Measurements from ENCODE around the gene SFTA2.

The SFTA2 gene

DNA sequence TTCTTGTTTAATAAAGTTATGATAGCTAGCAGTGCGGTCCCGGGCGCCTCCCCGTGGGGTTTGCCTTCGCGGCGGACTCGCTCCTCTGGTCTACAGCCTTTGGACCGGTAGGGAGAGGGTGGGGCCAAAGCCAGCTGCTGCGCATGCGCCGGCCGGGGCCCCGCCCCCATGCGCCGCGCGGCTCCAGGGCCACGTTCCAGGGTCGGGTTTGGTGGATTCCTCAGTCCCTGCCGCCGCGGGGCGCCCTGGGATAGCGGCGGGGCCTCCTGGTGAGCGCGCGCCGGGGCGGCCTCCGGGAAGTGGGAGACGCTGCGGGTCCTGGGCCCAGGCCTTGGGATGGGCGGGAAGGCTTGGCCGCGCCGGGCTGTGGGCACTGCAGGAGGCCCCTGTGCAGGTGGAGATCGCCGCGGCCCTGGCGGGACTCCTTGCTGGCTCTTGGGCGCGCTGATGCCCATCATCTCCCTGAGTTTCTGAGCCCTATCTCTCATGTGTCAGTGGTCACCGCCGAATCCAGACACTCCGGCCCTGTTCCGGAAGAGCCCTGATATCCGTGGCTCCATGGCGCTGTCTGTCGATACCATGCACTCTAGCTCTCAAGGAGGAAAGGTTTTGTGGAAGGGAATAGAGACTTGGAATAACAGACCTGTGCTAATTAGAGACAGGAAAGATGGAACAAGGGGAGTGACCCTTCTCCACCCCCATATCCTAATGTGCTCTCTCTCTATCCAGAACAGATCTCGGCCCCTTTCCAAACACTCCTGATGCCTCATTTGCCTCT is 17.7 kb downstream of the SFTA2 start, which contains the start of gene VARS2:
Gene VARS2 (plus strand): TSS at position 163 of the 778 bp plus-strand sequence. CDS start 599 bp downstream, at position 762.
- in situ Hi-C loops (cut with MboI; ENCODE audit: low sequenced_read_pairs) = loop anchor here (25.0 kb wide), 1 partner anchor 173 kb away; no protein-coding TSS in a partner anchor

GRCh38 chr6:30913721-30914075 is 18.3 kb downstream of the SFTA2 start:
- in situ Hi-C loops (cut with MboI; ENCODE audit: low sequenced_read_pairs) = loop anchor here (25.0 kb wide), 1 partner anchor 174 kb away; no protein-coding TSS in a partner anchor

- in situ Hi-C loops (cut with MboI; ENCODE audit: low sequenced_read_pairs) = loop anchor here (25.0 kb wide), 1 partner anchor 174 kb away; no protein-coding TSS in a partner anchor
These were observed 19.0 kb downstream of the SFTA2 start for GRCh38 chr6:30912746-30913520.

DNA sequence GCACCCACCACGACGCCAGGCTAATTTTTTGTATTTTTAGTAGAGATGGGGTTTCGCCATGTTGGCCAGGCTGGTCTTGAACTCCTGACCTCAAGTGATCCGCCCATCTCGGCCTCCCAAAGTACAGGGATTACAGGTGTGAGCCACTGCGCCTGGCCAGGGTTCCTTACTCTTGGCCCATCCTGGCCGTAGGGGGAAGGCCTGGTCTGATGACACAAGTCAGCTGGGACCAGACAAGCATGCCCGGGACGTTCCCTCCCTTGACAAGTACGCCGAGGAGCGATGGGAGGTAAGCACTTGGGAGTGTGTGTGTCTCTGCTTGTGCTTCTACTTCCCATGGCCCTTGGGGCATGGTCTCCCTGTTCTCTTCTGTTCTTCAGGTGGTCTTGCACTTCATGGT is 21.5 kb downstream of the SFTA2 start:
- in situ Hi-C loops (cut with MboI; ENCODE audit: low sequenced_read_pairs) = loop anchor here (25.0 kb wide), 1 partner anchor 177 kb away; no protein-coding TSS in a partner anchor

DNA sequence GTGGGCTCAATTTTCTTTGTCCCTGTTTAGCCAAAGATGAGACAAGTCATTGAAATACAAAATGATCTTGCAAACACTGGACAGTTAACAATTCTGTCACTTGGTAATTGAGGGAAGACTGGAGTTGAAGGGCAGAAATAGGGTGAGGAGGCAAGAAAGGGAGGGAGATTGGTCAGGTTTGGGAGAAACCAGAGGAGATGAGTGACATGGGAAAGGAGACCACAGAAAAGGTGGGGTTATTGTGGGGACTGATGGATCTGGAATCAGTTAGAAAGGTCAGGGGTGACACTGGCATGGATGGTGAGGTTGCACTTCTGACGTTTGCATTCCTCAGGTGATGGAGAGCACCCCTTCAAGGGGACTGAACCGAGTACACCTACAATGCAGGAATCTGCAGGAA is 23.3 kb downstream of the SFTA2 start:
- in situ Hi-C loops (cut with MboI; ENCODE audit: low sequenced_read_pairs) = loop anchor here (25.0 kb wide), 1 partner anchor 179 kb away; no protein-coding TSS in a partner anchor

GRCh38 chr6:30907758-30908591 is 24.0 kb downstream of the SFTA2 start, which contains the start of gene GTF2H4:
GTF2H4 (plus strand) TSS chr6:30908207.
- in situ Hi-C loops (cut with MboI; ENCODE audit: low sequenced_read_pairs) = loop anchor here (25.0 kb wide), 1 partner anchor 179 kb away; no protein-coding TSS in a partner anchor

GRCh38 chr6:30907290-30907757 is 24.6 kb downstream of the SFTA2 start:
- in situ Hi-C loops (cut with MboI; ENCODE audit: low sequenced_read_pairs) = loop anchor here (25.0 kb wide), 1 partner anchor 180 kb away; no protein-coding TSS in a partner anchor

DNA sequence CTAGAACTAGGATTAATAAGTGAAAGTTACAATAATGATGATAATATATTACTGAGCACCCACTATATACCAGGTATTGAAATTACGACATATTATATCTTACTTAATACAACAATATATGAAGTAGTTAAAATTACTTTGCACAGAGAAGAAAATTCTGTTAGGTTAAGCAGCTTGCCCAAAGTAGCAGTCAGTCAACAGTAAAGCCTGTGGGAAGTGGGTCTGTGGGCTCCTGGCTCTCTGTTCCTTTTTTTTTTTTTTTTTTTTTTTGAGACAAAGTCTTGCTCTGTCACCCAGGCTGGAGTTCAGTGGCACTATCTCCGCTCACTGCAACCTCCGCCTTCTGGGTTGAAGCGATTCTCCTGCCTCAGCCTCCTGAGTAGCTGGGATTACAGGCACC is 28.7 kb downstream of the SFTA2 start:
- in situ Hi-C loops (cut with MboI; ENCODE audit: low sequenced_read_pairs) = loop anchor here (25.0 kb wide), 1 partner anchor 184 kb away; no protein-coding TSS in a partner anchor

DNA sequence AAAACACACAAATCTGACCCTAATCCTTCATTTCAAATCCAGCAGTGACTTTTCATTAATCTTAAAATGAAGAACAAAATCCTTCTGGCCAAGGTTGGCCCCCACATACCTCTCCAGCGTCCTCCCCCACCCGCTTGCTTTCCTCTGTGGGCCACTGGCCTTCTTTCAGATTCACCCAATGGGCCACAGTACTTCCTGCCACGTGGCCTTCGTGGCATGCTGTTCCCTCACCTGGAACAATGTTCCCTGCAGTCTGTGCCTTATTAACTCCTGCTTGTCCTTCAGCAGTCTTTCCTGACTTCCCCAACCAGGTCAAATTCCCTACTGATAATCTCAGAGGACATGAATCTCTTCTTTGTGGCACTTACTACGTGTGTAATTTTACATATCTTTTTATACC is 29.3 kb downstream of the SFTA2 start:
- in situ Hi-C loops (cut with MboI; ENCODE audit: low sequenced_read_pairs) = loop anchor here (25.0 kb wide), 1 partner anchor 185 kb away; no protein-coding TSS in a partner anchor

GRCh38 chr6:30902196-30902595 is 29.8 kb downstream of the SFTA2 start:
- in situ Hi-C loops (cut with MboI; ENCODE audit: low sequenced_read_pairs) = loop anchor here (25.0 kb wide), 1 partner anchor 185 kb away; no protein-coding TSS in a partner anchor

DNA sequence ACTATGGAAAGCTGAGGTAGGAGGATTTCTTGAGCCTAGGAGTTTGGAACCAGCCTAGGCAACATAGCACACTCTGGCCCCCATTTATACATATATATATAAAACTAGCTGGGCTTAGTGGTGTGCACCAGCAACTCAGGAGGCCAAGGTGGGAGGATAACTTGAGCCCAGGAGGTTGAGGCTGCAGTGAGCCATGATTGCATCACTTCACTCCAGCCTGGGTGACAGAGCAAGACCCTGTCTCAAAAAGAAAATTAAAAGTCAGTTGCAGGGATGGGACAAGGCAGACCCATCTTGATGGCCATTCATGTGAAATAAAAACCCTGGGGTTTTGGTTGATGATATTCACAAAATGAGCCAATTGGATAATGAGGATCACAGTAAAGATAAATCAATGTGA is 30.5 kb downstream of the SFTA2 start:
- in situ Hi-C loops (cut with MboI; ENCODE audit: low sequenced_read_pairs) = loop anchor here (25.0 kb wide), 1 partner anchor 186 kb away; no protein-coding TSS in a partner anchor

- in situ Hi-C loops (cut with MboI; ENCODE audit: low sequenced_read_pairs) = loop anchor here (25.0 kb wide), 1 partner anchor 186 kb away; no protein-coding TSS in a partner anchor
These were observed 31.0 kb downstream of the SFTA2 start for GRCh38 chr6:30900863-30901417.

DNA sequence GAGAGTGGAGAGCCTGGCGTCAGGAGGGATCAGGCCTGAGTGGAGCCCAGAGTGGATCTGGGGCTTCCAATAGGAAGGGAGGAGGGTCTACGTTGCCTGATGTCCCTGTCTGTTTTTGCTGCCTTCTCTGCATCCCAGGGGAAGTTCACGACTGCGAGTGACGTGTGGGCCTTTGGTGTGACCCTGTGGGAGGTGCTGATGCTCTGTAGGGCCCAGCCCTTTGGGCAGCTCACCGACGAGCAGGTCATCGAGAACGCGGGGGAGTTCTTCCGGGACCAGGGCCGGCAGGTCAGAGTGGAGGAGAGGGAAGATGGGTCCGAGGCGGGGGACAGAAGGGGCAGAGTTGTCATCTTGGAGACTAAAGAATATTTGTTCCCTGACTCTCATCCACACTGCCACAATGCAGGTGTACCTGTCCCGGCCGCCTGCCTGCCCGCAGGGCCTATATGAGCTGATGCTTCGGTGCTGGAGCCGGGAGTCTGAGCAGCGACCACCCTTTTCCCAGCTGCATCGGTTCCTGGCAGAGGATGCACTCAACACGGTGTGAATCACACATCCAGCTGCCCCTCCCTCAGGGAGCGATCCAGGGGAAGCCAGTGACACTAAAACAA is 33.1 kb downstream of the SFTA2 start:
- in situ Hi-C loops (cut with MboI; ENCODE audit: low sequenced_read_pairs) = no loop called here

- in situ Hi-C loops (cut with MboI; ENCODE audit: low sequenced_read_pairs) = no loop called here
These were observed 34.1 kb downstream of the SFTA2 start for GRCh38 chr6:30897882-30898281.

DNA sequence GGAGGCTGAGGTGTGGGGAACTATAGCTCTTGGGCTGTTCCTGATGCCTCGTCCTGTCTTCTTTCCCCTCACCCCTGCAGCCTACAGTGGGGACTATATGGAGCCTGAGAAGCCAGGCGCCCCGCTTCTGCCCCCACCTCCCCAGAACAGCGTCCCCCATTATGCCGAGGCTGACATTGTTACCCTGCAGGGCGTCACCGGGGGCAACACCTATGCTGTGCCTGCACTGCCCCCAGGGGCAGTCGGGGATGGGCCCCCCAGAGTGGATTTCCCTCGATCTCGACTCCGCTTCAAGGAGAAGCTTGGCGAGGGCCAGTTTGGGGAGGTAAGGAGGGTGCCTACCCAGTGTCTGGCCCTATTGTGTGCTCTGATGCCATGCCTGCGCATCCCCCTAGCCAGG is 35.4 kb downstream of the SFTA2 start:
- in situ Hi-C loops (cut with MboI; ENCODE audit: low sequenced_read_pairs) = no loop called here

GRCh38 chr6:30895343-30895742 is 36.6 kb downstream of the SFTA2 start:
- in situ Hi-C loops (cut with MboI; ENCODE audit: low sequenced_read_pairs) = no loop called here

DNA sequence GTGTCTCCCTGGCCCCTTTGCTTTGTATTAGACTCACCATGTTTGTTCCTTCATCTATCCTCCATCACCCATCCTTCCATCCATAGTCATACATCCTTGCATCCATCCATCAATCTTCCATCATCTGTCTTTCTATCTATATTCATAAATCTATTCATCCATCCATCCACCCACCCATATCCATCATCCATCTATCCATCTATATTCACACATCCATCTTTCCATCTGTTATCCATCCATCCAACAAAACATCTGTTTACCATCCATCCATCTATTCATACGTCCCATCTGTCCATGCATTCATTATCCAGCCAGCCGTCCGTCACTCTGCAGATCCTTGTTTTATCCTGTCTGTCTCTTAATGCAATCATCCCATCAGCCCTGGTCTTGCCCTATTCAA is 37.0 kb downstream of the SFTA2 start:
- in situ Hi-C loops (cut with MboI; ENCODE audit: low sequenced_read_pairs) = no loop called here

DNA sequence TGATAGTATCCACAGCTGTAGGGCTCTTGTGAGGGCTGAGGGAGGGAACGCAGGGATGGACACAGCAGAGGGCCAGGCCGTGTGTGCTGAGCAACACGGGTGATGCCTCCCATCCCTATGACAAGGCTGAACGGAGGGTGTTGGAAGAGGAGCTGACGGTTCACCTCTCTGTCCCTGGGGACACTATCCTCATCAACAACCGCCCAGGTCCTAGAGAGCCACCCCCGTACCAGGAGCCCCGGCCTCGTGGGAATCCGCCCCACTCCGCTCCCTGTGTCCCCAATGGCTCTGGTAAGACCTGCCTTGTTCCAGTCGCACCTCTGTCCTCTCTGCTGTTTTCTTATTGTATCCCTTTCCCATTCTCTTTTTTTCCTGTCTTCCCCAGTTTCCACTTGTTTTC is 37.6 kb downstream of the SFTA2 start:
- in situ Hi-C loops (cut with MboI; ENCODE audit: low sequenced_read_pairs) = no loop called here

- in situ Hi-C loops (cut with MboI; ENCODE audit: low sequenced_read_pairs) = no loop called here
These were observed 38.3 kb downstream of the SFTA2 start for GRCh38 chr6:30893666-30894065.
